ENCODE measurements around the gene NRCAM.

NRCAM gene

GRCh38 chr7:108156897-108157605 lies 299.2 kb downstream of the NRCAM start:
- DNase-seq (ENCODE audit: low spot score), result no peak

DNA sequence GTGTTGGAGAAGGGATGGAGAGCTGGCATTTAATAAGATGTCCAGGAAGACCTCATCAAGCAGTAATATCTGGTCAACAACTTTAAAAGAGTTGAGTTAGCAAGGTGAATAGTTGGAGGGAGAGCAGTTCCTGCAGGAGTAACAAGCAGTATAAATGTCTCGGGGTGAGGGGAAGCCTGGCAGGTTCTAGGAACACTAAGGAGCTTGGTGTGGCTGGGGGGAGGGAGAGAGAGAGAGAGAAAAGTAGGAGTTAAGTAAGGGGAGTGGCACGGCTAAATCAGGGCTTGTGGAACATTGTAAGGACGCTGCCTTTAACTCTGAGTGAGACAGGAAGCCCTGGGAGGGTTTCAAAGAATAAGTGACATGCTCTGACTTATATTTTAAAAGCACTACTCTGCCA lies 304.0 kb downstream of the NRCAM start:
- no peak for DNase-seq (ENCODE audit: low spot score)

DNA sequence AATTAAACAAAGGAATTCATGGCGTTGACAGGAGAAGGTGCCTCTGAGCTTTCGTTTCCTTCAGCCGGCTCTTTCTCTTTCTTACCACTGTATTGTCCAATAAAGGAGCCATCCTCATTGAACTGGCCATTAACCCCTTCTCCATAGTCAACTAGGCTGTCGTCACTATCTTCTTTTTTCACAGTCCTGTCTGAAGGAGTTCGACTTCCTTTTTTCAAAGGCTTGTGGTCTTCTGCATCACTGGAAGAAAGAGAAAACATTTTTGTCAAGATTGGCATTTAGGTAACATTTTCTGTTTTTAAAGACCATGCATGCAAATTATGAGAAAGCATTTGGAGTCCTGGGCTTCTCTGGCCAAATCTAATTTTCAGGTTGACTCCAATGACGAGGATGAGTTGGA lies 306.3 kb downstream of the NRCAM start:
- DNase-seq (ENCODE audit: low spot score), result no peak

DNA sequence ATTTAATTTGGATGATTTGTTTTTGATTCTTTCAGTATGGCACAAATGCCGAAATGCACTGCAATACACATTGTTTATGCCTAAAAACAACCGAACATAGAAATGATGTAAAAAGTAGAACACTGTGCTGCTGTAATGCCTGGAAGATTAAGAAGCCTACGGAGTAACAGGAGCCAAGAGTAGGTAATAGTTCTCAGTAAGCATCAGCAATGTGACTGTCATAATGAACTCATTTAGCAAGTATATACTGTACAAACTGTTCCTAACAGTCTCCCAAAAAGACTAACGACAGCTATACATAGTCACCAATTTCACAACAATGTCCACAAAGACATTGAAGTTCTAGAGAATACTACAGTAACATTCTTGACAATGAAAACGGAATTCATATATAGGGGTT lies 307.1 kb downstream of the NRCAM start:
- DNase-seq (ENCODE audit: low spot score), result no peak

DNA sequence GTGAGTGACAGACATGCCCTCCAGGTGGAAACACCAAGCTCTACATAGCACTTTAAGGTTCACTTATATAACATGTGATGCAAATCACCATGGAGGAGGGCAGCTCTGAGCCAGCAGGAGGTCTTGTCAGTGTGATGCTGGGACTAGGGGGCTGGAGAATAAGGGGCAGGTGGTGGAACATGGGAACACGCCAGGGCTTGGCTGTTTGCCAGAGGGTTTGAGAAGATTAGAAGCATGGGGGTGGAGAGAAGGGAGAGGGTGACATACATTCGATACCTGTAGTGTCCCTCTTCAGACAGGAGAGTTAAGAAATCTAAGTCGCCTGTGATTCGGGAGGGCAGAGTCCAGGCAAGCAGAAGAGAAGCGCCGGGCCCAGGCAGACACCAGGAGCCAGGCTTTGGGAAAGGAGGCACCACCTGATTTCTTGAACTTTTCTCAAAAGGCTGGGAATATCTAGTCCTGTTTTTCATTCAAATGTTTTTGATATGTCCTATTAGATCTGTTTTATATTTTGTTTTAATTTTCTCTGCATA lies 309.1 kb downstream of the NRCAM start:
- no peak for DNase-seq (ENCODE audit: low spot score)

DNA sequence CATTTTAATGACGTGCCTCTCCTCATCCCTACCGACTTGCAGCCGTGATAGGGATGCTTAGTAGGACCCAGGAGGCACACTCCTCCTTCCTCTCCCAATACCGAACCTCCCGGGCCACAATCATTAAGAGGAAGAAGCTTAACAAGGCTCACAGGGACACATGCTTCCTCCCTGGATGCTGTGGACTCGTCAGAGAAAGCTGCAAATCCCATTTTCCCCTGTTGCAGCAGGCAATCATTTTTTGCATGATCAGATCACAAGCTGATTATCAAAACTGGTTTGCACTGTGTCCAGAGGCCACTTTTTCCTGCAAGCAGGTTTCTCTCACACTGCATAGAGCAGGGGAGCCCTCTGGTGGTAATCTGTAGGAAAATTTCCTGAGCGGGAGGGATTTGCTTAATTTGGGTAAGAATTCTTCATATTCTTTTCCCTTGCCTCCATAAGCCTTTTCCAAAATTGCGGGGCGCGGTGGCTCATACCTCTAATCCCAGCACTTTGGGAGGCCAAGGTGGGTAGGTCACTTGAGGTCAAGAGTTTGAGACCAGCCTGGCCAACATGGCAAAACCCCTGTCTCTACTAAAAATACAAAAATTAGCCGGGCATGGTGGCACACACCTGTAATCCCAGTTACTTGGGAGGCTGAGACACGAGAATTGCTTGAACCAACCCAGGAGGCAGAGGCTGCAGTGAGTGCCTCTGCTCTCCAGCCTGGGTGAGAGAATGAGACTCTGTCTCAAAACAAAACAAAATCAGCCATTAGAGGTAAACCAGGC lies 310.0 kb downstream of the NRCAM start:
- peak; percentile 59 for DNase-seq (ENCODE audit: low spot score)

GRCh38 chr7:108145401-108145800 lies 310.8 kb downstream of the NRCAM start:
- DNase-seq (ENCODE audit: low spot score), result no peak

DNA sequence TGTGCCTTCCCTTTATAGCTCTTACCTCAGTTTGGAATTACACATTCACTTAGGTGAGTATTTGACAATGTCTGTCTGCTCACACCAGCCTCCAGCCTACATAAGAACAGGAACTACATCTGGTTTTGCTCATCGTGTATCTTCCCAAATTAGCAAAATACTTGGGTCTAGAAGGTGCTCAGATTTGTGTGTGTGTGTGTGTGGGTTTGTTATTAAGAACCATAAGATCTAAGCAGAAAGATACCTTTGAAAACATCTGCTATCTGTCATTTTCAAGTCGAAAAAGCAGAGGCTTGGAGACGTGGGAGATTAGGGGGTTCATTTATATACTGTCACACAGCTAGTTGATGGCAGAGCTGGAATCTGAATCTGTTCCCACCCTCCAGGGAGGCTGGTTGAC lies 311.3 kb downstream of the NRCAM start:
- DNase-seq (ENCODE audit: low spot score), result no peak

DNA sequence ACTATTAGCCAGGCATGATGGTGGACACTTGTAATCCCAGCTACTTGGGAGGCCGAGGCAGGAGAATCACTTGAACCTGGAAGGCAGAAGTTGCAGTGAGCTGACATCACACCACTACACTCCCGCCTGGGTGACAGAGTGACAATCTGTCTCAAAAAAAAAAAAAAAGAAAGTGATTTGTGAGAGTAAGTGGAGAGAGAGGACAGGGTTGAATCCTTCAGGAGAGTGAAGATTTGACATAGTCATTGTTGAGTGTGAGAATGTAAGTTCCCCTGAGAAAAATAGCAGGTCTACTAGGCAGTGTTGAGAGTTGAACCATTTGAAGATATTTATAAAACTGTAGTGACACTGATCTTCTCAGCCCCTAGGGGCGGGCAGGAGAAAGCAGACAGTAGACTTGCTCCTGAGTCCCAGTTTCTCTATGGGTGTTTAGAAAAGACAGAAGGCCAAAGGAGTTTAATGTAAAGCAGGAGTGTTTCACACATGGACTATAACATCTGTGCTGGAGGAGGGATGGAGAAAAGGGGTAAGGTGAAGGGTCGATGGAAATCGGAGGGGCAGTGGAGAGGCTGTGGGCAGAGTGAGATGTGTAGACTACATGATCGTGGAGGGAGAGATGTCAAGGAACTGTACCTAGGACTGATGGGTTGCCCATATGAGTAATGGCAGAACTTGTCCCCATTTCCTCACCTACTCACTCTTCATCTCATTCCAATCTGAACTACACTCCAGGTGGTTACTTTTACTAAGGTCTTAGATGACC lies 312.4 kb downstream of the NRCAM start:
- DNase-seq (ENCODE audit: low spot score), result no peak

DNA sequence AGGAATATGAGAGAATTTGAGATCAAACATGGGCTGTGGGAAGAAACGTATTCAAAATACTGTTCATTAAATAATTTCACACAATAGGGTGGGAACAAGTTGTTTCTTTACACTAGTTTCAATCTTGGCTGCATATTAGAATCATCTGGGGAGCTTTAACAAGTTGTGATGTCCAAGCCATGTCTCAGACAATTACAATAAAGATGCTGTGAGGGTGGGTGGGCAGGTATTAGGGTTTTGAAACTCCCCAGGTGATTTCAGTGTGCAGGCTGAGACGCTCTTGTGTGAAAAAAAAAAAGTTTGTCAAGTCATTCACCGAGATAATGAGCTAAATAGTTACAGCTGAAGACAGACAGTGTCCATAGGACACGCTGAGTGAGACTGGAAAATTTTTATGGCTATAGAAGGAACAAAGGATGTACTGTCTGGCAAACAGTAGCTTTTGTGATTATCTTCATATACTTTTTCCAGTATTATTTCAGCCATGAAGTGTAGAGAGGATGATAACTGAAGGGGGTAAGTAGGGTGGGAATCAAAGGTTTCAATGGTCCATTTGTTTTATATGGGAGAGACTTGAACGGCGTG lies 313.5 kb downstream of the NRCAM start:
- no peak for DNase-seq (ENCODE audit: low spot score)

GRCh38 chr7:108142180-108142579 lies 314.1 kb downstream of the NRCAM start:
- no peak for DNase-seq (ENCODE audit: low spot score)

DNA sequence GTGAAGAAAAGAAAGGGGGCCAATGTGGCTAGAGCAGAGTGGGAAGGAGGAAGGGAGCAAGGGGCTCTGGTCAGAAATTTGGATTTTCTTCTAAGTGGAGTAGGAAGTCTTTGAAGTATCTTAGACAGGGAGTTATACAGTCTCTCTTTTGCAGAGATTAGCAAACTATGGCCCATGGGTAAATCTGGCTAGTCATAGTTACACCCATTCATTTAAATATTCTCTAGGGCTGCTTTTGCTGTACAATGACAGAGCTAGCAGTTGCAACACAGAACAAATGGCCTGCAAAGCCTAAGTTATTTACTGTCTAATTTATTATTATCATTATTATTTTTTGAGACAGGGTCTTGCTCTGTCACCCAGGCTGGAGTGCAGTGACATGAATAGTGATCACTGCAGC lies 315.6 kb downstream of the NRCAM start:
- DNase-seq (ENCODE audit: low spot score), result no peak

GRCh38 chr7:108138911-108139310 lies 317.3 kb downstream of the NRCAM start:
- no peak for DNase-seq (ENCODE audit: low spot score)

DNA sequence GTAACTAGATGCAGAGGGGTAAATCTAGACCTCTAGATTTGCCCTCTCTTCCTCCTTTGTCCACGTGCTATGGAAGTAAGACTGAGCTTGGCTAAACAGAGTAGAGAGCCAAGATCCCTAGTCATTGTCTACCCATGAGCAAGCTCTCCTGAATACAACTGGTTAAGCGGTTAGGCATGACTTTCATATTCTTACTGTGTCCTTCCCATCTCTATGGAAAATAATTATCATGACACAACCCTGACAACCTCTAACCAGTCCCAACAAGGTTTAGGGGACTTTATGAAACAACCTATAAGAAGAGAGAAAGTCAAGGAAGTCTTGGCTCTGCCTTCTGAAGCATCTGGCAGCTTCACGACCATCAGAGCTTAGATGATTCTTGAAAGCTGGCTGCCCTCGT lies 318.2 kb downstream of the NRCAM start:
- no peak for DNase-seq (ENCODE audit: low spot score)

DNA sequence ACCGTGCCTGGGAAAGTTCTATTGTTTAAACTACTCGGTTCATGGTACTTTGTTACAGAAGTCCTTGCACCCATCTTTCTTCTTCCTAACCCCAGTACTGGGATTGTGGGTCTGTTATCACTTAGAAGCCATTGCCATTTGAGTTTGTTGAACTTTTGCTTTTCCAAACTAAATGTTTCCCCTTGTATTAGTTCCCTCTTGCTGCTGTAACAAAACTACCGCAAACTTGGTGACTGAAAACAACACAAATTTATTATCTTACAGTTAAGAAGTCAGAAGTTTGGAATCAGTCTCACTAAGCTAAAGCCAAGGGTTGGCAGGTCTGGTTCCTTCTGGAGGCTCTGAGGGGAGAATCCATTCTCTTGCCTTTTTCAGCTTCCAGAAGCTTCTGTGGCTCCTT lies 319.2 kb downstream of the NRCAM start:
- no peak for DNase-seq (ENCODE audit: low spot score)

- DNase-seq (ENCODE audit: low spot score), result no peak
These were observed 320.0 kb downstream of the NRCAM start for GRCh38 chr7:108136191-108136688.

GRCh38 chr7:108135446-108136190 lies 320.6 kb downstream of the NRCAM start:
- no peak for DNase-seq (ENCODE audit: low spot score)

DNA sequence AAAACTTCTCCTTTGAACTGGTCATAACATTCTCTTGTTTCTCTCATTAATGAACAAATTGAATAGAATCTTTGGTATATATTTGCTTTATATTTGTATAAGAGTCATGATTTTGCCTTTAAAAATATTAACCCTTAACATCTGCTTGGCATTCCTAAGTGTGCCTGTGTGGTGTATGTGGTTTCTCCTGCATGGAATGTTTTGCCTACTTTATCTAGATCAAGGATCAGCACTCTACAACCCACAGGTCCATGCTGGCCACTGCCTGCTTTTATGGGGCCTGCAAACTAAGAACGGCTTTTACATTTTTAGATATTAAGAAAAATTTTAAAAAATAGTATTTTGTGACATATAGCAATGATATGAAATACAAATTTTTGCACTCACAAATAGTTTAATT lies 321.8 kb downstream of the NRCAM start:
- DNase-seq (ENCODE audit: low spot score), result no peak

GRCh38 chr7:108132551-108133265 lies 323.5 kb downstream of the NRCAM start:
- no peak for DNase-seq (ENCODE audit: low spot score)

DNA sequence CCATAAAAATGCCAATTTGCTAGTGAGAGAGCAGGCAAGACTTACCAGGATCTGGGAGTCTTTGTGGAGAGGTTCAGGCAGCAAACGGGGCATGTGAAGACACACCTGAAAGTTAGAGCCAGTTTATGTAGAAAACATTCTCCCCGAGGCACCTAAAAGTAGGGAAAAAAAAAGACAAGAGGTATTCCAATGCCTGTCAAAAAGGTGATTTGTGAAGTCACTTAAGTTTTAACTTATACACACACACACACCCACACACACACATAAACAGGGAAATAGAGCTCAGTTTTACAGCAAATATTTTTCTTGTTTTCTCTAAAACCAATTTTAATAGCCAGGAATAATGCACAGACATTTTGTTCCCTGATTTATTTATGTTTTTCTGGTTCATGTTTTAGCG lies 326.0 kb downstream of the NRCAM start, which contains the start of gene LAMB4:
Gene LAMB4 (minus strand): TSS at position 101 of the 400 bp plus-strand sequence. CDS start 7,197 bp downstream, outside the sequence.
- DNase-seq (ENCODE audit: low spot score), result no peak

All from LoVo (cell line).